H1 (cell line): ENCODE data around the gene ASF1B. TPM values are rescaled to one million over a fixed set of nuclear protein-coding genes. Genes with fewer than 3 reads are reported as not detected.

Experiments used
- EP300 ChIP-seq, 2 experiments: IDR thresholded peaks; 1 replicate in 1 of 2; 2 replicates in 1 of 2; pipeline ENCODE4 v1.6.1; 2011 to 2012; ENCODE audit warnings: low read depth in 2 of 2, low read length in 2 of 2, mild to moderate bottlenecking in 2 of 2, borderline replicate concordance in 1 of 2, inconsistent platforms in 1 of 2, moderate library complexity in 1 of 2
- KDM1A ChIP-seq: fragments of 200-600, 300-600 bp; sonication (generic); IDR thresholded peaks from 2 replicates; pipeline ENCODE4 v1.7.1; 2016; ENCODE audit warnings: mild to moderate bottlenecking, low read length, borderline replicate concordance
- MAFK ChIP-seq: IDR thresholded peaks from 2 replicates; pipeline ENCODE4 v1.6.1; 2012; ENCODE audit warnings: low read depth, mild to moderate bottlenecking, improper control_type of control experiment, low read length
- SAP30 ChIP-seq: fragments of 300-600 bp; sonication (generic); IDR thresholded peaks from 2 replicates; pipeline ENCODE4 v1.7.1; 2012; ENCODE audit warnings: low read length, moderate library complexity, mild to moderate bottlenecking, inconsistent platforms; ENCODE audit not compliant: insufficient read depth, insufficient replicate concordance
- ZNF274 ChIP-seq: IDR thresholded peaks from 2 replicates; pipeline ENCODE4 v1.7.0; 2012; ENCODE audit warnings: low read length, borderline replicate concordance; ENCODE audit errors: extremely low read depth
- polyA plus RNA-seq, 7 experiments: library from polyadenylated mRNA; depleted of rRNA in 3 of 7; stranded (reverse) in 5 of 7; unstranded in 2 of 7; fragments of >200 nt in 5 of 7; fragments of 200-250 nt in 2 of 7; gene quantifications; 1 replicate in 5 of 7; 2 replicates in 1 of 7; 4 replicates in 1 of 7; pipeline versions ENCODE4 v1.2.1 to v1.2.3, GENCODE V29; 2011 to 2013; ENCODE audit warnings: missing spikeins in 2 of 7, mixed read lengths in 2 of 7
- total RNA-seq: library from RNA; stranded (reverse); fragmentation: NEBNext Ultra II Directional; extraction: Animal tissue kit (Norgen Biotek cat#: 25700); gene quantifications from 2 replicates; pipeline ENCODE4 v1.2.1, GENCODE V29; 2021
- TF ChIP-seq, protein P1 (sequence below): IDR thresholded peaks from 2 replicates; pipeline ENCODE4 v1.6.1; 2012; ENCODE audit warnings: inconsistent platforms

Gene ASF1B
- total and polyA plus RNA-seq, 2 of the 8 experiments (the other 6 are each of a cell fraction or from before 2014, with no cell fraction given), result 32.6 to 59.2 TPM

DNA sequence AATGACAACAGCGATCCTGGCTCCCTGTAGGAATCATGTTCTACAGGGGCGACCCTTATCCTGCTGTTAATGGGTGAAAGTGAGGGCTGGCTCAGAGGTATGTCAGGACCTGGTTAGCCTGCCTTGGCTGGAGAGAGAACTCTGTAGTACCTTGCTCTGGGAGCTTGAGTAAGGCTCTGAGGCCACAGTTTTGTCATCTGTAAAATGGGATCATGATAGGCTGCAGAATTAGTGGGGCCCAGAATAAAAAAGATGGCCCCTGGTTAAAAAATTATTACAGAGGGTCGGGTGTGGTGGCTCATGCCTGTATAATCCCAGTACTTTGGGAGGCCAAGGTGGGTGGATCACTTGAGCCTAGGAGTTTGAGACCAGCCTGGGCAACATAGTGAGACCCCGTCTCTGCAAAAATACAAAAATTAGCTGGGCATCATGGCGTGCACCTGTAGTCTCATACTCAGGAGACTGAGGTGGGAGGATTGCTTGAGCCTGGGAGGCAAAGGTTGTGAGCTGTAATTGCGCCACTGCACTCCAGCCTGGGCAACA is 35.3 kb downstream of the ASF1B start (continued):
- TF ChIP-seq, protein P1, sequence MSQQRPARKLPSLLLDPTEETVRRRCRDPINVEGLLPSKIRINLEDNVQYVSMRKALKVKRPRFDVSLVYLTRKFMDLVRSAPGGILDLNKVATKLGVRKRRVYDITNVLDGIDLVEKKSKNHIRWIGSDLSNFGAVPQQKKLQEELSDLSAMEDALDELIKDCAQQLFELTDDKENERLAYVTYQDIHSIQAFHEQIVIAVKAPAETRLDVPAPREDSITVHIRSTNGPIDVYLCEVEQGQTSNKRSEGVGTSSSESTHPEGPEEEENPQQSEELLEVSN, result no peak
- TF ChIP-seq ZNF274 (no peak), MAFK (no peak), SAP30 (no peak), EP300 (IDR thresholded peaks at IDR 0.05; ENCODE audit: borderline replicate concordance in 1 of 2, low read depth in 2 of 2, low read length in 2 of 2) (no peak), KDM1A (no peak)
